ENCODE results near the gene ARGLU1.
A peak's percentile ranks its signal among the peaks of the same experiment; 100 is the strongest.
"Not testable (repeated sequence)": the region's sequence is repeated elsewhere in the genome, so short reads cannot be mapped to it uniquely, and the experiment has no call there.

ARGLU1 gene

GRCh38 chr13:106567474-106568298 is at the start of gene ARGLU1:
TSS of gene ARGLU1 (minus strand) at chr13:106568137. CDS start at chr13:106567919, 218 bp downstream.
- DNase-seq = peak; percentile 91

- no peak for DNase-seq
Observed at GRCh38 chr13:106617561-106617960, 49.6 kb upstream of the ARGLU1 start.

- DNase-seq = no peak
Observed at GRCh38 chr13:106616729-106617128, 48.8 kb upstream of the ARGLU1 start.

GRCh38 chr13:106614874-106615273 is 46.9 kb upstream of the ARGLU1 start:
- DNase-seq = no peak

- DNase-seq = no peak
Observed at GRCh38 chr13:106612688-106613087, 44.8 kb upstream of the ARGLU1 start.

- no peak for DNase-seq
Observed at GRCh38 chr13:106610486-106610885, 42.5 kb upstream of the ARGLU1 start.

- no peak for DNase-seq
Observed at GRCh38 chr13:106609116-106609515, 41.2 kb upstream of the ARGLU1 start.

GRCh38 chr13:106603546-106603945 is 35.6 kb upstream of the ARGLU1 start:
- no peak for DNase-seq

- DNase-seq = no peak
Observed at GRCh38 chr13:106602178-106602577, 34.2 kb upstream of the ARGLU1 start.

GRCh38 chr13:106601489-106601888 is 33.6 kb upstream of the ARGLU1 start:
- DNase-seq = no peak

- not testable (repeated sequence) for DNase-seq
Observed at GRCh38 chr13:106600798-106601135, 32.8 kb upstream of the ARGLU1 start.

- no peak for DNase-seq
Observed at GRCh38 chr13:106599875-106600797, 32.2 kb upstream of the ARGLU1 start.

GRCh38 chr13:106597749-106598395 is 29.9 kb upstream of the ARGLU1 start:
- no peak for DNase-seq

- DNase-seq = no peak
Observed at GRCh38 chr13:106597186-106597585, 29.2 kb upstream of the ARGLU1 start.

GRCh38 chr13:106596275-106596937 is 28.5 kb upstream of the ARGLU1 start:
- DNase-seq = no peak

GRCh38 chr13:106595625-106596024 is 27.7 kb upstream of the ARGLU1 start:
- no peak for DNase-seq

GRCh38 chr13:106594980-106595379 is 27.0 kb upstream of the ARGLU1 start:
- no peak for DNase-seq

- no peak for DNase-seq
Observed at GRCh38 chr13:106593132-106593531, 25.2 kb upstream of the ARGLU1 start.

- no peak for DNase-seq
Observed at GRCh38 chr13:106591299-106591698, 23.4 kb upstream of the ARGLU1 start.

GRCh38 chr13:106589716-106590115 is 21.8 kb upstream of the ARGLU1 start:
- no peak for DNase-seq

GRCh38 chr13:106588367-106588766 is 20.4 kb upstream of the ARGLU1 start:
- no peak for DNase-seq

GRCh38 chr13:106587787-106588186 is 19.9 kb upstream of the ARGLU1 start:
- no peak for DNase-seq

GRCh38 chr13:106586648-106587166 is 18.8 kb upstream of the ARGLU1 start:
- no peak for DNase-seq

Measured in CD4-positive, alpha-beta T cell treated with Interferon gamma for 1 hour (primary cell).